H54 (cell line): ENCODE measurements around the gene INPP5K.

Experiments used
- DNase-seq: peaks from one replicate; pipeline ENCODE4 v3.0.0; 2011; ENCODE audit warnings: low spot score, mixed read lengths; ENCODE audit not compliant: insufficient read length
- FAIRE-seq: peaks from 3 replicates; lab custom pipeline; 2011; peaks lifted over from hg19 to GRCh38; lab: Jason Lieb, UNC
- POLR2A ChIP-seq: IDR thresholded peaks from 2 replicates; pipeline ENCODE4 v1.6.1; 2011; ENCODE audit warnings: low read depth, mild to moderate bottlenecking, low read length

Gene INPP5K

GRCh38 chr17:1506649-1507267, 9.7 kb downstream of the INPP5K start:
- DNase-seq (no peak), FAIRE-seq (no peak)
- TF ChIP-seq POLR2A: no peak

- FAIRE-seq: no peak
- no peak for DNase-seq
- TF ChIP-seq POLR2A: no peak
Observed at GRCh38 chr17:1505586-1505985, 10.8 kb downstream of the INPP5K start.

- FAIRE-seq (no peak), DNase-seq (no peak)
- no peak for TF ChIP-seq POLR2A
Observed at GRCh38 chr17:1504866-1505265, 11.5 kb downstream of the INPP5K start.

GRCh38 chr17:1503699-1504098, 12.7 kb downstream of the INPP5K start:
- DNase-seq (no peak), FAIRE-seq (no peak)
- TF ChIP-seq POLR2A: no peak

GRCh38 chr17:1498869-1499268, 17.5 kb downstream of the INPP5K start:
- no peak for DNase-seq
- no peak for FAIRE-seq
- no peak for TF ChIP-seq POLR2A

- TF ChIP-seq POLR2A: no peak
- no peak for FAIRE-seq
- DNase-seq: no peak
Observed at GRCh38 chr17:1498233-1498632, 18.2 kb downstream of the INPP5K start.

GRCh38 chr17:1497831-1498230, 18.6 kb downstream of the INPP5K start:
- FAIRE-seq: no peak
- no peak for TF ChIP-seq POLR2A
- DNase-seq: no peak

- FAIRE-seq: no peak
- TF ChIP-seq POLR2A: no peak
- no peak for DNase-seq
Observed at GRCh38 chr17:1496869-1497268, 19.5 kb downstream of the INPP5K start.

- no peak for FAIRE-seq
- TF ChIP-seq POLR2A: no peak
- DNase-seq: no peak
Observed at GRCh38 chr17:1495265-1495989, 21.0 kb downstream of the INPP5K start.

GRCh38 chr17:1494736-1495253, 21.6 kb downstream of the INPP5K start:
- TF ChIP-seq POLR2A: no peak
- DNase-seq (no peak), FAIRE-seq (no peak)

GRCh38 chr17:1494203-1494602, 22.2 kb downstream of the INPP5K start:
- FAIRE-seq: no peak
- no peak for DNase-seq
- no peak for TF ChIP-seq POLR2A

GRCh38 chr17:1493291-1493980, 23.0 kb downstream of the INPP5K start:
- TF ChIP-seq POLR2A: no peak
- DNase-seq (no peak), FAIRE-seq (no peak)

GRCh38 chr17:1492249-1493206, 23.9 kb downstream of the INPP5K start, which contains the start of gene MYO1C:
TSS of gene MYO1C (minus strand) at chr17:1492686. CDS start at chr17:1492487, 199 bp downstream.
- no peak for TF ChIP-seq POLR2A
- FAIRE-seq: no peak
- DNase-seq: no peak
